Adrenal gland (tissue), 5 donors: ENCODE data around the gene CTBP2.

ENCODE experiments used
- POLR2A ChIP-seq, 2 donors: fragments of 450-650 bp; IDR thresholded peaks; one replicate each; pipeline ENCODE4 v1.6.1; 2017; ENCODE audit warnings: antibody characterized with exemption in 2 of 2, mild to moderate bottlenecking in 2 of 2, moderate library complexity in 1 of 2
- TF ChIP-seq, protein P1 (sequence below), 6 experiments: fragments of 450-650 bp in 4 of 6; fragments of 200-600 bp in 2 of 6; sonication (generic) in 1 of 6; IDR thresholded peaks; 1 replicate in 5 of 6; 2 replicates in 1 of 6; pipeline versions ENCODE4 v1.5.1 to v1.8.0; 2016 to 2021; ENCODE audit warnings: antibody characterized with exemption in 6 of 6, mild to moderate bottlenecking in 2 of 6, moderate library complexity in 1 of 6
- donor health status: DM: no; HTN: no; CAD: no.

- TF ChIP-seq, protein P1, sequence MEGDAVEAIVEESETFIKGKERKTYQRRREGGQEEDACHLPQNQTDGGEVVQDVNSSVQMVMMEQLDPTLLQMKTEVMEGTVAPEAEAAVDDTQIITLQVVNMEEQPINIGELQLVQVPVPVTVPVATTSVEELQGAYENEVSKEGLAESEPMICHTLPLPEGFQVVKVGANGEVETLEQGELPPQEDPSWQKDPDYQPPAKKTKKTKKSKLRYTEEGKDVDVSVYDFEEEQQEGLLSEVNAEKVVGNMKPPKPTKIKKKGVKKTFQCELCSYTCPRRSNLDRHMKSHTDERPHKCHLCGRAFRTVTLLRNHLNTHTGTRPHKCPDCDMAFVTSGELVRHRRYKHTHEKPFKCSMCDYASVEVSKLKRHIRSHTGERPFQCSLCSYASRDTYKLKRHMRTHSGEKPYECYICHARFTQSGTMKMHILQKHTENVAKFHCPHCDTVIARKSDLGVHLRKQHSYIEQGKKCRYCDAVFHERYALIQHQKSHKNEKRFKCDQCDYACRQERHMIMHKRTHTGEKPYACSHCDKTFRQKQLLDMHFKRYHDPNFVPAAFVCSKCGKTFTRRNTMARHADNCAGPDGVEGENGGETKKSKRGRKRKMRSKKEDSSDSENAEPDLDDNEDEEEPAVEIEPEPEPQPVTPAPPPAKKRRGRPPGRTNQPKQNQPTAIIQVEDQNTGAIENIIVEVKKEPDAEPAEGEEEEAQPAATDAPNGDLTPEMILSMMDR (IDR thresholded peaks at IDR 0.05) = no peak
- TF ChIP-seq POLR2A (IDR thresholded peaks at IDR 0.05) = no peak
Measured at GRCh38 chr10:125054216-125054615, 106.1 kb downstream of the CTBP2 start.
